HL-60 (cell line): ENCODE measurements around the gene MREG.
A peak's percentile ranks its signal among the peaks of the same experiment; 100 is the strongest.
"Not testable (repeated sequence)": the region's sequence is repeated elsewhere in the genome, so short reads cannot be mapped to it uniquely, and the experiment has no call there.

Experiments used
- DNase-seq, 2 experiments: peaks; one replicate each; pipeline ENCODE4 v3.0.0-alpha.2; 2010 to 2020; ENCODE audit warnings: low read depth in 1 of 2, low spot score in 1 of 2
- H3K27ac ChIP-seq: fragments of 250-450 bp; sonication (Bioruptor Pico); replicated peaks from 2 replicates; pipeline ENCODE4 v1.5.1; 2020; ENCODE audit warnings: mild to moderate bottlenecking, moderate library complexity
- H3K27me3 ChIP-seq: fragments of 250-450 bp; sonication (Bioruptor Pico); 2 replicates; pipeline ENCODE4 v1.5.1; 2021; ENCODE audit warnings: mild to moderate bottlenecking, moderate library complexity; ENCODE audit not compliant: insufficient read depth, poor library complexity, severe bottlenecking
- H3K4me3 ChIP-seq: replicated peaks from 2 replicates; pipeline ENCODE4 v1.5.1; 2011; ENCODE audit warnings: mild to moderate bottlenecking, control low read depth, low read length; ENCODE audit not compliant: insufficient read depth
- GABPA ChIP-seq: IDR thresholded peaks from 2 replicates; pipeline ENCODE4 v1.6.1; 2012; ENCODE audit warnings: low read depth
- POLR2AphosphoS5 ChIP-seq: IDR thresholded peaks from 2 replicates; pipeline ENCODE4 v1.6.1; 2012; ENCODE audit warnings: low read depth
- SPI1 ChIP-seq: IDR thresholded peaks from 2 replicates; pipeline ENCODE4 v1.6.1; 2012; ENCODE audit warnings: low read depth, mild to moderate bottlenecking, borderline replicate concordance
- TF ChIP-seq, protein P1 (sequence below): IDR thresholded peaks from 2 replicates; pipeline ENCODE4 v1.6.1; 2012; ENCODE audit warnings: low read depth; ENCODE audit not compliant: insufficient replicate concordance
- TF ChIP-seq, protein P2 (sequence below): IDR thresholded peaks from one replicate; pipeline ENCODE4 v1.5.1; 2011; ENCODE audit warnings: low read length, control low read depth, inconsistent platforms; ENCODE audit not compliant: insufficient read depth

Gene MREG

DNA sequence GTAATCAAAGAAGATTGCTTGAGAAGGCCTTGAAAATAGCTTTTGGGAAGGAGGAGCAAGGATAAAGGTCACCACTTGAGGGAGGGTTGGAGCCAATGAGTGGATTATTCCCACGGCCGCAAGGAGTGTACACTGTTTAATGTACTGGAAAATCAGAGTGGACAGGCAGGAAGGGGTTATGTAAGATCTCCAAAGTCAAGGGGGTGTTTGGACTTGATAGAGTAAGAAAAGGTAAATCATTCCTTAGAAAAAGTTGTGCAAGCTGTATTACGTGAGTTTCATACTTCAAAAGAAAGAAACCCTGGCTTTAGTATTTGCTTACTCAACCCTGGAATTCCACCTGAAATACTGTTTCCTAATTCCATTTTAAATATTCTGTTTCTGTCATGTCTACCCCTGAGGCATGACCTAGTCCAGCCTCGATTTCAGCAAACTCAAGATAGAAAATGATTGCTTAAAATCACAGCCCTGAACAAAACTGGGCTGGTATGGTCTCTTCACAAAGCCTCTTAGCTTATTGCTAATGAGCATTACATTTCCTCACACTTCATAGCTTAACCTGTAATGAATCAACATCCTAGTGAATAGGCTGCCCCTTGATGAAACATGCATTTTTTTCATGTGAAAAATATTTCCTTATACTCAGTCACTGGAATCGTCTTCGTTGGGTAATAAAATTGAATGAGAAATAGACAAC, 1.1 kb downstream of the MREG start:
- no peak for DNase-seq
- TF ChIP-seq GABPA: no peak
- TF ChIP-seq, protein P1, sequence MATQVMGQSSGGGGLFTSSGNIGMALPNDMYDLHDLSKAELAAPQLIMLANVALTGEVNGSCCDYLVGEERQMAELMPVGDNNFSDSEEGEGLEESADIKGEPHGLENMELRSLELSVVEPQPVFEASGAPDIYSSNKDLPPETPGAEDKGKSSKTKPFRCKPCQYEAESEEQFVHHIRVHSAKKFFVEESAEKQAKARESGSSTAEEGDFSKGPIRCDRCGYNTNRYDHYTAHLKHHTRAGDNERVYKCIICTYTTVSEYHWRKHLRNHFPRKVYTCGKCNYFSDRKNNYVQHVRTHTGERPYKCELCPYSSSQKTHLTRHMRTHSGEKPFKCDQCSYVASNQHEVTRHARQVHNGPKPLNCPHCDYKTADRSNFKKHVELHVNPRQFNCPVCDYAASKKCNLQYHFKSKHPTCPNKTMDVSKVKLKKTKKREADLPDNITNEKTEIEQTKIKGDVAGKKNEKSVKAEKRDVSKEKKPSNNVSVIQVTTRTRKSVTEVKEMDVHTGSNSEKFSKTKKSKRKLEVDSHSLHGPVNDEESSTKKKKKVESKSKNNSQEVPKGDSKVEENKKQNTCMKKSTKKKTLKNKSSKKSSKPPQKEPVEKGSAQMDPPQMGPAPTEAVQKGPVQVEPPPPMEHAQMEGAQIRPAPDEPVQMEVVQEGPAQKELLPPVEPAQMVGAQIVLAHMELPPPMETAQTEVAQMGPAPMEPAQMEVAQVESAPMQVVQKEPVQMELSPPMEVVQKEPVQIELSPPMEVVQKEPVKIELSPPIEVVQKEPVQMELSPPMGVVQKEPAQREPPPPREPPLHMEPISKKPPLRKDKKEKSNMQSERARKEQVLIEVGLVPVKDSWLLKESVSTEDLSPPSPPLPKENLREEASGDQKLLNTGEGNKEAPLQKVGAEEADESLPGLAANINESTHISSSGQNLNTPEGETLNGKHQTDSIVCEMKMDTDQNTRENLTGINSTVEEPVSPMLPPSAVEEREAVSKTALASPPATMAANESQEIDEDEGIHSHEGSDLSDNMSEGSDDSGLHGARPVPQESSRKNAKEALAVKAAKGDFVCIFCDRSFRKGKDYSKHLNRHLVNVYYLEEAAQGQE: no peak
- TF ChIP-seq POLR2AphosphoS5: no peak
- no peak for TF ChIP-seq SPI1
- TF ChIP-seq, protein P2, sequence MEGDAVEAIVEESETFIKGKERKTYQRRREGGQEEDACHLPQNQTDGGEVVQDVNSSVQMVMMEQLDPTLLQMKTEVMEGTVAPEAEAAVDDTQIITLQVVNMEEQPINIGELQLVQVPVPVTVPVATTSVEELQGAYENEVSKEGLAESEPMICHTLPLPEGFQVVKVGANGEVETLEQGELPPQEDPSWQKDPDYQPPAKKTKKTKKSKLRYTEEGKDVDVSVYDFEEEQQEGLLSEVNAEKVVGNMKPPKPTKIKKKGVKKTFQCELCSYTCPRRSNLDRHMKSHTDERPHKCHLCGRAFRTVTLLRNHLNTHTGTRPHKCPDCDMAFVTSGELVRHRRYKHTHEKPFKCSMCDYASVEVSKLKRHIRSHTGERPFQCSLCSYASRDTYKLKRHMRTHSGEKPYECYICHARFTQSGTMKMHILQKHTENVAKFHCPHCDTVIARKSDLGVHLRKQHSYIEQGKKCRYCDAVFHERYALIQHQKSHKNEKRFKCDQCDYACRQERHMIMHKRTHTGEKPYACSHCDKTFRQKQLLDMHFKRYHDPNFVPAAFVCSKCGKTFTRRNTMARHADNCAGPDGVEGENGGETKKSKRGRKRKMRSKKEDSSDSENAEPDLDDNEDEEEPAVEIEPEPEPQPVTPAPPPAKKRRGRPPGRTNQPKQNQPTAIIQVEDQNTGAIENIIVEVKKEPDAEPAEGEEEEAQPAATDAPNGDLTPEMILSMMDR: no peak
- no peak overlapping the region for H3K4me3 ChIP-seq
- H3K27ac ChIP-seq: no peak overlapping the region
- peaks cover 21% of the 10 kb centered on the region for H3K27me3 ChIP-seq

DNA sequence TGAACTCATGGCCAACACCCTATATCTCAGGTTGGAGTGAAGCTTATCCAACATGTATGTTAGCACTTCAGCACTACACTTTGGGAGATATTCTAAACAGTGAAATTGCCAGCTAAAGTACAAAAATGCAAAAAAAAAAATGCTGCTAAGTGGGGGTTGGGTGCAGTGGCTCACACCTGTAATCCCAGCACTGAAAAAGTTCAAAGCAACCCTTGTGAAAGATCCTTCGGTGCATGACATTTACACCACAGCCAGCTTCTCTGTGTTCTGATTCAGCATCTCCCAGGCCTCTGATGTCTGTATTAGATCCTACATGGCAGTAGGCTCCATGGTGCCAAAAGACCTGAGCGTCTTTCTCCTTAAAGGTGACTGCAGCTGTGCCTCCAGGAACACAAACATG, 4.1 kb downstream of the MREG start:
- not testable (repeated sequence) for DNase-seq, H3K27ac ChIP-seq, H3K4me3 ChIP-seq
- H3K27me3 ChIP-seq: peaks cover 12% of the 10 kb centered on the region

DNA sequence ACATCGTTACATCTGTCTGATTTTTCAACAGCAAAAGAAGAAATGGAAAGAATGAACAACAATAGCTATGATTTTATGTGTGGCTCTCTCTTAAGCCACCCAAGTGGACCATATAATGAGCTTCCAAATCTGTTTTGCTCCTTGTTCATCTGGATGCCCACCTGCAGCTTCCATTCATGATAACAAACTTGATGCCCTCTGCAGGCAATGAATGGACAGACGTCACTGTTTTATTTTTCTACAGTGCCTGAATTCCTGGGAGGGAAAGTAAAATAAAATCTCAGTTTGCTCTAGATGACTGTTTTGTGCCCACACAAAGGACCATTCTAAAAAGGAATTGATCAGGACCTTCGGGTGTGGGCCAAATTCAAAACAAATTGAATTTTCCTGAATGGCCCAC, 5.0 kb downstream of the MREG start:
- no peak for TF ChIP-seq GABPA
- TF ChIP-seq SPI1: no peak
- no peak for TF ChIP-seq POLR2AphosphoS5
- TF ChIP-seq, protein P1: no peak
- TF ChIP-seq, protein P2: no peak
- no peak overlapping the region for H3K27ac ChIP-seq

DNA sequence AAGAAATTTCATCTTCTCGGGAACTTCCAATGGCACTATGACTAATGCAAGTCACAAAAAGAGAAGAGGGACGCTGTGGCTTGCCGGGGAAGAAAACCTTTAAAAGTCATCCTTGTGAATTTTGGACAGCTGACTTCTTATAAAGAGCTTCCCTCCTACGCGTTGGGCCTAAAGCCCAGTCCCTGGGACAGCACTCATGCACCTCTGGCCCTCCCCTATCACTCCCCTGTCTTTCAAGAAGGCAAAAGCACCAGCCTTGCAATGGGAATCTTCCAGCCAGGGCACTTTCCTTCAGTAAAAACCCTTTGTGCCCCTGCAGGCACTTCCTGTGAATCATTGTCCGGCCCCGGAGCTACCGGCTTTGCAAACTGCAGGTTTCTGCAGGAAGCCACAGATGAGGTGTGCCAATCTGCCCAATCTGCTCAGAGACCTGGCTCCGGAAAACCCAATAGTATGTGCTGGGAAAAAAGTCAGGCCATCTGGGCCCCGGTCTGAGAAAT, 7.1 kb downstream of the MREG start:
- TF ChIP-seq, protein P2: no peak
- TF ChIP-seq SPI1 (no peak), POLR2AphosphoS5 (no peak), GABPA (no peak)
- TF ChIP-seq, protein P1: no peak
- DNase-seq: peak in 1 of 2 experiments; percentile 11
- no peak overlapping the region for H3K27ac ChIP-seq
- H3K4me3 ChIP-seq: no peak overlapping the region
- H3K27me3 ChIP-seq: no peaks in the 10 kb centered on the region

More for the DNA sequence above, 5.0 kb downstream of the MREG start:
- no peak for DNase-seq
- peaks cover 12% of the 10 kb centered on the region for H3K27me3 ChIP-seq
- no peak overlapping the region for H3K4me3 ChIP-seq
